Inflammatory macrophage (primary cell): ENCODE results near the gene MGAT5.

Source experiments
- DNase-seq, 2 donors: peaks; one replicate each; pipeline ENCODE4 v3.0.0-alpha.2; 2020 to 2022

Gene MGAT5

DNA sequence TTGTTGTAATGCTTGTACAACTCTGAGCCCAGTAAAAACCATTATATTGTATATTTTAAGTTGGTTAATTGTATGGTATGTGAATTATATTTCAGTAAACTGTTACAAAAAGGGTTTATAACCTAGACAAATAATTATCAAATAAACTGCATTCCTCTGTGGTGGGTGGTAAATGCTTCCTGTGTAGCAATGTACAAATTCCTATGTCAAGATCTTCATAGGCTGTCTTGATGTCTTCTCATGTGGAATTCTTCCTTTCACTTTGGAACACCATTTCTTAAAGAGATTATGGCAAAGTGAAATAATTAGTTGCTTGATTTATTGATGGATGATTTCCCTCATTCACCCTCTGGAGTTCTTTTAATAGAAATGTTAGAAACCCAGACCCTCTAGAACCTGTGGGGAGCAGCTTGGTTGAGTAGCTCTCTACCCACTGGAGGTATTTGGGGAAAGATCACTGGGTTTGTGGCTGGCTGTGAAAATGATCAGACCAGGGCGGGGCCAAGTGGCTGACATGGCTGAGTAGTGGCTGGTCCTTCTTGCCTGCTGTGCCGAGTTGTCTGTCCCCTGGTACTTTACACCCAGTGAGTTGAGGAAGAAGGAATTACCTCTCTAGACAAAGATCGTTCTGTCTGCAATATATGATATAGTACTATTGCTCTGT is 22.4 kb upstream of the MGAT5 start:
- no peak for DNase-seq

DNA sequence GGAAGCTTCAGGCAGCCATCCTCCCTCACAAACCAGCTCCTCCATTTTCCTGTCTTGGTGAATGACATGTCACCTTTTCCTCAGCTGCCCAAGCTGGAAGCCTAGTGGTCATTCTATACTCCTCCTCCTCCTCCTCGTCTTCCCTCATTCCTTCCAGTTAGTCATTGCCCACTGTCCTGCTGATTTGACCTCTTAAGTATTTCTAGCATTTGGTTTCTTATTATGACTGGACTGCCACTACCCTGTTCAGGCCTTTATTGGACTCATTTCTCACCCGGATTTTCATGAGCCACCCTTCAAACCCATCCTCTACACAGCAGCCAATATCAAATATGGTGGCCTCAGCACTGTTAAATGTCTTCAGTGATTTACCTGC is 21.9 kb upstream of the MGAT5 start:
- DNase-seq = no peak

DNA sequence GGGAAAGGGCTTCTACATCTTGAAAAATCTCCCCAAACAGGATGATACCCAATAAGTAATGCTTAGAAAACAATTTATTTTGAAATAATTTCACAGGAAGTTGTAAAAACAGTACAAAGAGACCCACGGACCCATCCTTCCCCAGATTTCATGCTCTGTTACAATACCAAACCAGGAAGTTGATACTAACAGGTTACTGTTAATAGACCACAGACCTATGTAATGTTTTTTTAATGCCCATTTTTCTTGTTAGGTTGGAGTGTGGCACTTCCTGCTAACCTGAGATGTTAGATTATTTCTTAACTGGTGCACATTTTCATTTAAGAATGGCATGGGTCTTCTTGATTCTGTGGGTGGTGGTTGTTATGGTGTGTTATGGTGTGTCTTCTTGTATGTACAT is 21.4 kb upstream of the MGAT5 start:
- DNase-seq = no peak

DNA sequence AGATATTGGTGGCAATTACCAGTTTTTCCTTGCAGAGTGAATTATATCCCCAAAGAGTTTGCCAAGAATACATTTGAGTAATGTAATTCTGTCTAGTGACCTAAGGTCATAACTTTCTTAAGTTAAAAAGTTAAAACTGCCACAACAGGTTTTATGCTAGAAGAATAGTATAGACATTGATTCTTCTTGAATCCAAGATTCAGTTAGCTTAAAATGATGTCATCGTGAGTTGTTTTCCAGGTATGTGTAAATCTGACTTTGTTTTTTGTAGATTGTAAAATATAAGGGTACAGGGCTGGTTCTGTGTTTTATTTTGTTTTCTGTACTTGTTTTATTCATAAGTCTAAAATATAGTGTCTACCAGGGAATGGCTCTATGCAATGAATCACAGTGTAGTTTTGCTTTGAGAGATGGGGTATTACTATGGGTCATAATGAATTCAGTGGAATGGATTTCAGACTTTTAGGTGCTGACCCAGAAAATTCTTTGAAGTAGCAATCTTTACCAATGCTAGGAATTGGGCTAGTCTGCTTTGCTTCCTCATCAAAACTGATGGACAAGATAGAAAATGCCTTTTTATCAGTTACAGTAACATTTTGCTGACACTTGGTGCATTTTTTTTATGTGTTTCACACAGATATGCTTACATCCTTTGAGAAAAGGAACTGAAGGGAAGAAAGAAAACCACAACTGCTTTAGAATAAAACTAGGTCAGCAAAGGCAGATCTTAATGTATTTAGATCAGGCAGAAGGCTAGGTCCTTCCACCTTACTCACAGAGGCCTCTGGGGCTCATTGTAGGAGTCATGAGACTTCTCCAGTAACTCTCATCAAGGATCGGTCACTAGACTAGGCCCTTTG is 20.8 kb upstream of the MGAT5 start:
- DNase-seq = peak in 1 of 2 donors; percentile 42

DNA sequence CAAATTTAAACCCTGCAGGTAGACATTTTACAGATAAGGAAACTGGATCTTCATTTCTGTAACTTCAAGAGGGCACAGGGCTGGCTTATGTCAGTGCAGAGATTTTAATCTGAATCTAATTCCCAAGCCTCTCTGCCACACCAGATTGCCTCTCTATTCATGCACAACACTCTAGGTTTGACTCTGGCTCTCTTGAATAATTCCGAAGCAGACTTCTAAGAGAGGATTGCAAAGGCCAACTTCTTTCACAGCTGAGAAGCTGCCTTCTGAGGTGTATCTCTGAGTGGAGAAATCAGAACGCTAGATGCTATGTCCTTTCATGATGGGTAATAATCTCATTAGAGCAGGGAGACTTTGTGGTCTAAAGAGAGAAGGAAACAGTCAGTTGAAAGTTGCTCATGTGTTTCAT is 20.1 kb upstream of the MGAT5 start:
- DNase-seq = no peak

DNA sequence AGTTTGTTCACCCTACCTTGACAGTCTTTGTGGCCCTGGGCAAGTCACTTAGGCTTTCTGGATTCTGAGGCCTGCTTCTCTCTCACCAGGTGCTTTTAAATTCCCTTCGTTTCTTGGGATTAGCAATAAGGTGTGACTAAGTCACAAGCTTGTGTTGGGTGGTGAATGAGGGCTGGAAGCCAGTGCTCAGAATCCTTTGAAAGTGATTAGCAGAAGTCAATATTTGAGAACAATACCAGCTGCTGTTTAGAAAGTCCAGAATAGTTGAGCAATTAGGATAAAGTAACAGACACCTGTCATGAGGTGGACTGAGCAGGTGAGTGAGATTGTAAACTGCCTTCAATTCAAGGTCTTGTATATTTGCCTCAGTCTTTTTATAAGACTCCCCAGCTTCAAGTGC is 19.3 kb upstream of the MGAT5 start:
- DNase-seq = no peak

DNA sequence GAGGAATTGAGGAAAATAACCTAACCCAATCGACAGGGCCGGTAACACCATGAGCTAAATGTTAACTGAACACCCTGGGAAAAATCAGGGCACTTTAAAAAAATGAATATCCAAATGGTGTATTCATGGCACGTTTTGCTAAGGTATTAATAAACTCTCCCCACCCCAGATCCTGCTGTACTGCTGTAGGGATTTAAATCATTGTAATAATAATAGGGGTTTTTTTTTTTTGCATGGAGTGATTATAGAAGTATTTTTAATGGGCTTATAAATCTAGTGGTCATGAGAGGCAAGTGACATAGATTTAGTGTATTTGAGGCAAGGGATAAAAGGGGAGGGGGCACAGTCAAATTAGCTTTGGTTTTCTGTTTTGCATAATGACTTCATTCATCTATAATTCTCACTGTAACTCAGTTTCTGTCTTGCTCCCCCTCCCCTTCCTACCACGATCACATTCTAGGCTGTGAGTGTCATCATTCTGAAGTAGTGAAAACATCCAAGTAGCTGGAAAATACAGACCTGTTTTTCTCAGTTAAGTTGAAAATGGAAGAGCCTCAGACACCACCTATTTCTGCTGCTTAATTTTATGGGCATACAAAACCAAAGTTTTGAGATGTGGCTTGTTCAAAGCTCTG is 18.2 kb upstream of the MGAT5 start:
- no peak for DNase-seq

DNA sequence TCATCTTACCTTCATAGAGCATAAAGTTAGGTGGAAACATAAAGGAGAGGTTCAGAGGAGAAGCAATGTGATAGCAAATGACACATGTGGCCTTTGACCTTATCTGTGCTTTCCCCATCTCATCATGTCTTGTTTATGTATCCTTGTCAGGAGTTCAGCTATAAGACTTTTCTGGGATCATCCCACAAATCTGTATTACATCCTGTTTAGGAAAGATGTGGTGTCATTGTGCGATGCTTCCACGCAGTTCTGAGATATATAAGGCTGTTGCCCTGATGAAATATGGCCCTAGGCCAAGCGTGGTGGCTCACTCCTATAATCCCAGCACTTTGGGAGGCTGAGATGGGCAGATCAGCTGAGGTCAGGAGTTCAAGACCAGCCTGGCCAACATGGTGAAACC is 15.5 kb upstream of the MGAT5 start:
- no peak for DNase-seq

DNA sequence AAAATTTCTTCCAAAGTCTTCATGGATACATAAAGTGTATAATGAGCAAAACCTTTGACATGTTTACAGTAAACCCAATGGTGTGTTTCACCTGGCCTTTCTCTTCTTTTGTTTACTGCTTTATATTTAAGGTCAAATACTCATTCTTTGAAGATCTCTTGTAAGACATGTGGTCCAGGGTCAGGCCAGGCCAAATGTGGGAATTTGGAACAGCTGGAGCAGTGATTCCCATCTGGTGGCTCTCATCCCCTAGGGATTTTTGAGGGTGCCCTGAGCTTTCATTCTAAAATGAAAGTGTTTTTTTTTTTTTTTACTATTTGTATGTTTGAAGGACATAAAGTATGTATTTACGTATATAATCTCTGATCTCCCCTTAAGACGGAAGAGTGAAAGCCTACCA is 13.8 kb upstream of the MGAT5 start:
- DNase-seq = no peak

DNA sequence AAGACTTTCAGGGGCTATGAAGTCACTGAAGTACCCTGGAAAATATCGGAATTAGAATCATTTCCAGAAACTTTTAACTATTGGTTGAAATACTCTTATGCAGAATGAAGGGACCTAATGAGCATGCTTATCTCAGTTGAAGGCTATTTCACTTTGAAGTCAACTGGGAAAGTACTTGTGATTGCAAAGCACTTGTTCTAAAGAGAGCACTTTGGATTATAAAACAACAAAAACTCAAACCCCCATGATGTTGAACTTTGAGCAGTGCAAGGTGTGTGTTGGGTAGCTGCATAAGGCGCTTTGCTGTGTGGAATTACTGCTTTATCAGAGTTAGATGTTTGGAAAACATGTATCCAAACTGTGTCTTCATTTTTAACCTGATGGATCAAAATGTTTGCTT is 12.0 kb upstream of the MGAT5 start:
- DNase-seq = no peak

DNA sequence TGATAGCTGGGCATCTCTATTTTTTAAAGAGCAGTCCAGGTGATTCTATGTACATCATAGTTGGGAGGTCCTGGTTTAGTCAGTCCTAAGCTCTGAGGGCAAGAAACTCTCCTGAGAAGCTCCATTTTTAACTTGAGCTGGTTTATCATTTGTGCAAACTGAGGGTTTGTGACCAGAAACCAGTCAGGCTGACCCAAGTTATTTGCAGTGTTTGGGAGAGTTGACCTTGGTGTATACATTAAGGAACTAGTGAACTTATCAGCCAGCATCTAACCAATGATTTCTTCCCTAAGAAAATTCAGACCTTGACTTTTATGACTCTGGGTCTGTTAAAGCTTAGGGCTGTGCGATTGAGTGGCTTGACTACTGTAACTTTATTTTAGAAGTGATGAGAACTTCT is 10.6 kb upstream of the MGAT5 start:
- DNase-seq = no peak

DNA sequence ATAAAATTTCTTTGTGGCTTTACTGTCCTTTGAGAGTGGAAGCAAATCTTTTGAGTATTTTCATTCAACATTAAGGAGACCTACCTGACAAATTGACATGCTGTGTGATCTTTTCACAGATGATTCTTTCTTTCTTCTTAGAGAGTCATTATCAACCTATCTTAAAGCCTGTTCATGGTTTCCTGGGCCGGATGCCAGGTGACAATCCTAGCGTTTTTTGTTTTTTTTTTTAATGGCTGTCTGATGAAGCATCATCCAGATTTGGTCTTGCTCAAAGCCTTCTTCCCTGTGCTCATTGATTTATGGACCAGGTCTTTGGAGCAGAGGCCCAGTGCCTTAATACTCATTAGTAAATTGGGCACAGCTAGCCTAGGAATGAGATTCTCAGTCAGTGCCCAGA is 9.8 kb upstream of the MGAT5 start:
- DNase-seq = no peak

DNA sequence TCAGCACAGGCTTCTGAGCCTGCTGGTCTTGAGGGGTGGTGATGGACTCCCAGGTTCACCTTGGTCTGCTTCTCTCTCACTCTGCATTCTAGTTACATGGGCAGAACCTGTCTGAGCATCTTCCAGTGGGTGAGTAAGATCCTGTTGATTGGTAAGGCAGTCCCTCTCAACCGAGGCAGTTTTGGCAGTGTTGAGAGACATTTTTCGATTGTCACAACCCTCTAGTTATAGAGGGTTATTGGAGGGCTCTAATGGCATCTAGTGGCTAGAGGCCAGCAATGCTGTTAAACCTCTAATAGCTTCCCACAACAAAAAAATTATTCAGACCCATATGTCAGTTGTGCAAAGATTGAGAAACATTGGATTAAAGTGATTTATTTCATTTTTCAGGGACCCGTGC is 9.3 kb upstream of the MGAT5 start:
- DNase-seq = no peak

DNA sequence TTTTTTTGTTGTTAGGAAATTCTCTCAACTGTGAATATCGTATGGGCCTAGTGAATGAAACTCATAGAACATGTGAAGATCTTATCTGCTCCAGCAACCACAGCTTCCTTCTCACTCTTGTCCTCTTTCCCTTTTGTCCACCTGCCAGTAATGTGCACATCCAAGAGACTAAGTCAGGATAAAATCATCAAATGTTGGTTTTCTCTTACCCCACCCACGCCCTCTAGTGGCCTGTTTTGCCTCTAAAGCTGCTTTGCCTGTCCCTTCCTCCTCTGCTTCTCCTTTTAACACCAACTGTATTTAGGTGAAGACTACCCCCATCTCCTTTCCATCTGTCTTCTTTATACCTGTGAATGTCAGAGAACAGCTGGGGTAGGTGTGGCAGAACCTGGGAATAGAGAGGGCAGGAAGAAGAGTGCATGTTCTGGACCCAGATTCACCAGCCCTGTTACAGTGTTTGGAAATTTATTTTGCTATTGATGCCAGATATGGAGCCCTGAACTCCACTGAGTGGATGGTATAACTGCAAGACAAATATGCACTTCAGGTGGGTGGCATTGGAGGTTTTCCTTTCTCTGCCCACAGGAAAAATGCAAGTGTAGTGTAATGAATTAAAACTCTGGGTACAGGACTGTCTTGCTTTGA is 8.4 kb upstream of the MGAT5 start:
- peak; percentile 75 to 78 for DNase-seq

DNA sequence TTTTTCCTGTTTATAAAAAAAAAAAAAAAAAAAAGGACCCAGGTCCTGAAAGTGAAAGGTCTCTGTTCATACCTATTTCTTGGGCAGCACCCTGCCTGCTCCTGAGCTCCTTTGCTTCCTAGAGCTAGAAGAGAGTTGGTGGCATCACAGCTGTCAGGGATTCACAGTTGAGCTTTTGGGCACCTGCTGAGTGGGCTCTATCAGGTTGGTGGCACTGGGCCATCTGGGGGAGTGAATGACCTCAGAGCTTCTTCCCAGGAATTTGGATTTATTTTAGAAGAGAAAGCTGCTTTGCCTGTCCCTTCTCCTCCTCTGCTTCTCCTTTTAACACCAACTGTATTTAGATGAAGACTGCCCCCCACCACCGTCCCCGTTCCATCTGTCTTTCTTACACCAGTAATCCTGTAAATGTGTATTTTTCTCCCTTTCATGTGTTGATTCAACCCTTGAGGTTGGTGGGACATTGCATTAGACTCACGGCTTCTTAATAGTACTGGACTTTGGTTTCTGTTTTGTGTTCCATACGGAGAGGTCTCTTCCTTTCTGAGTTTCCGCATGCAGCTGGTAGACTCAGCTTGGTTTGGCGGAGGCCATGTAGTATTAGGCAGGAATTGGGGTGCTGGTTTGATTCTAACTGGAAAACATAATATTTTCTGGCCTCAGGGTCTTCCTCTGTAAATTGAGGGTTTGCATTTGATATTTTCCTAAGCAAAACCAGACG is 7.6 kb upstream of the MGAT5 start:
- no peak for DNase-seq

DNA sequence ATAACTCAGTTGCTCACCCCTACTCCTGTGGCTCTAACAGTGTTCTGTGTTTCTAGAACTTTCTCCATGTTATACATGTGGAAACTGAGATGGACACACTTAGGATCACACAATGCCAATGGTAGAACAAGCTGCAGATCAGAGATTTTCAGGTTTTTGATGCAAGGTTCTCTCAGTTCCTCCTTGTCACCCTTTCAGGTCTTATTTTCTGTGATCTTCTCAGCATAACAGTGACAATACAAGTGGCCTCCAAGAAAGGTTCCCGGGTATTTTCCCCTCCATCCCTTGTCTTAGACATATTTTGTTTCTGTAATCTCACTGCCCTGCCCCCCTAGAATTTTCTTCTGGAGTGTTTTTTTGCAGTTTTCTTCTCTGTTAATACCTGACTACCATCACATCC is 6.2 kb upstream of the MGAT5 start:
- DNase-seq = no peak

DNA sequence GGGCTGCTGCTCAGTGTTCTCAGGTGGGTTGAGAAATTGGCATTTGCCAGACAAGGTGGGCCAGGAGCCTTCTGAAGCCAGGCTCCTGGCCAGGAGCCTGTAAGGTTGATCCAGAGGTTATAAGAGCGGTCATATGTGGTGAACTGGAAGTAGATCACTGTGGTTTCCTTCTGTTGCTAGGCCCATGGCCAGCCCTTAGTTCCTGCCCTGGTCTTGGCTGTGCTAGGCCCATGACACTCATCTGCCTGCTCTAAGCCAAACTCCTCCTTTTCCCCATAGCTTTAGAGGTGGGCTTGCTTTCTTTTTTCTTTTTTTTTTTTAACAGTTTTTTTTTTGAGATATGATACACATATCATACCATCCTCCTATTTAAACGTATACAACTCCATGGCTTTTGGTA is 5.0 kb upstream of the MGAT5 start:
- no peak for DNase-seq

DNA sequence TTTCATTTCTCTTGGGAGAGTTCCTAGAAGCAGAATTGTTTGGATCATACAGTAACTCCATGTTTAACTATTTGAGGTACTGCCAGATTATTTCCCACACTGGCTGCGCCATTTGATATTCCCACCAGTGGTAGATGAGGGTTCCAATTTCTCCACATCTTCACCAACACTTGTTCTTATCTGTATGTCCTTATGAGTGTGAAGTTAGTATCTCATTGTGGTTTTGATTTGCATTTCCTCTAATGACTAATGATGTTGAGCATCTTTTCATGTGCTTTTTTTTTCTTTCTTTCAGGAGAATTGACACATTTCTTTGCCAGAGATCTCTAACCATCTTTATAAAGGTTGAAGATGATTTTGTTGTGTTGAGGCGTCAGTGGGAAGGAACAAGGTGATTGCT is 4.1 kb upstream of the MGAT5 start:
- DNase-seq = no peak

DNA sequence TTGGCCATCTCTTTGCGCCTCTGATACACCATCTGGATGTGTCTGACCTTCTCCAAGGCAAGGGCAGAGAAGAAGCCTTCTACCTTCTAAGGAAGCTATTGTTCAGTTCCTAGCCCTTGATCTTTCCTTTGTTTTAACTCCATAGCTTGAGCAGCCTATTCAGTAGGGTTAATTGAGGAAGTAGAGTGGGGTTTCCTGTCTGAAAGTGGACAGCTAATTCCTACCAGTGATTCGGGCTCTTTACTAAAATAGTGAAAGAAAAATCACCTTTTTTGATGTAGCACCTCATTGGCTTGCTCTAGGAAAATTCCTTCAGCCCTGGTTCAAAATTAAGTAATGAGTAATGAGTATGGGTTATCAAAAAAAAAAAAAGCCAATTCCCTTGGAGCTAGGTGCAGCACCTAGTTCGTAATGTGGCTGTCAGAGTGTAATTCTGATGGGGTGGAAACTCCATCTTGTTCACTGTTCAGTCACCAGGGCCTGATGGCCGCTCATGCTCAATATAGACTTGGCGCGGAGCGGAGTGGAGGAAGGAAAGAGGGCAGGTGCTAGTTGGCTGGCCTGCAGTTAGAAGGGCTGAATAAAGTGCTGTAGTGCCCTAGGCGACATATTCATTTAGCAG is 2.9 kb upstream of the MGAT5 start:
- no peak for DNase-seq

DNA sequence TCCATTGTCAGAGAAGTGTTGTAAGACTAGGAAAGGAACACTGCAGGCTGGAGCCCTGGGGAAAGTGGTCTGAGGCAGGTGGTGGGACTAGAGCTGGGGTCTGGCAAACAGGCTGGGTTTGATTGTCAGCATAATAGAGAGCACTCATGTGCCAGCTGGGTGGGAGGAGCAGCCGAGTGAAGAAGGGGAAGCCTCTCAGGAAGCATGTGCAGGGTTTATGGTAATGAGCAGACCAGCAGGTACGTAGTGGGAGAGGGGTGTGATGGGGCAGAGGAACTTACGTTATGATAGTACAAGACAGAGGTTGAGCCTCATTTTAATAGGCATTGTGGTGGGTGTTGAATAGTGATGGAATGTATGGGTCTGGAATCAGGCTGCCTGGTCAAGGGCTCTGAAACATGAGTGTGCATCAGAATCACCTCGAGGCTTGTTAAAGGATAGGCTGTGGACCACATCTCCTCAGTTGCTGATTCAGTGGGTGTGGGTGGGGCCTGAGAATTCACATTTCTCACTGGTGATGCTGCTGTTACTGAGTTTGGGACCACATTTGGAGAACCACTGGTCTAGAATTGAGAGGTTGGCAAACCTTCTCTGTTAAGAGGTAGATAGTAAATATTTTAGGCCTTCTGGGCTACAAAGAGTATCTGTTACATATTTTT is 1.7 kb upstream of the MGAT5 start:
- DNase-seq = no peak

DNA sequence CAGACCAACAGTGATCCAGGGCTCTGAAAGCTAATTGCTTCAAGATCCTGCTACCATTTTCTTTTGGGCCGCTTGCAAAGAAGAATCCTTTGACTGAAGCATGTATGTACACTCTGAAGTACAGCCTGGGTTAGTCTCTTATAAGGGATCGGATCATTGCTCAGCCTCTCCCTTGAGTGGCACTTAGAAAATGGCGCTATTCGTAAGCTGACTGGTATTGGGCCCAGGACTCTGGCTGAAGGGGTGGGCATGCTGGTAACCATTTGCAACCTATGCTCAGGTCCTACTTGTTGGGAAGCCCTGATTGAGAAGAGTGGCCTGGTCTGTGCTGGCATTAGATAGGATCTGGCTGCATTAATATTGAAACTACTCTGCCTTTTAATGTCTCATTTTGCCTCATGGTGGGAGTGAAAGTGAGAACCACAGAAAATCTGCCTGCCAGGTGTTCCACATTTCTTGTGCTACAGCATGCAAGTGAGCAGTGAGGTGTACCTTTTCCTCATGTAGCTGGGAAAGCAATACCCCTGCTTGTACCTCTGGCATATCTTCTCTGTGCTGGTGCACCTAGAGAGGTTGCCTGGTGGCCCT is 661 bp upstream of the MGAT5 start:
- no peak for DNase-seq
